ENCODE data around the gene GDF7.

The GDF7 gene

DNA sequence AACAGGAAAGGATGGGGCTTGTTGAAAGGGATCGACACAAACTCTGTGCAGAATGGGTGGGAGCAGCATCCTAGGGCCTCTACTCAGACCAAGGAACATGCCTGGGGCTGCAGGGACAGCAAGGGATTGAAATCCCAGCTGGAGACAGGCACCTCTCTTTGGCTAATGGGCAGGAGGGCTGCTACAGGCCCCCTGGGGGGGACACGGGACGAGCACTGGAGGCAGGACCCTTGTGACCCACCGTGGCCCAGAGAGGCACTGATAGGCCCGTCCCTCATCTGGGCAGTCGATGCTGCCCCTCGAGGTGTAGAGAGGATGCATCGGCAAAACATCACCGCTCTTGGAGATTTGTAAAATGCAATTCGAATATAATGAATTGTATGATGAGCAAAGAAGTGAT lies 21.2 kb upstream of the GDF7 start:
- DNase-seq = no peak

DNA sequence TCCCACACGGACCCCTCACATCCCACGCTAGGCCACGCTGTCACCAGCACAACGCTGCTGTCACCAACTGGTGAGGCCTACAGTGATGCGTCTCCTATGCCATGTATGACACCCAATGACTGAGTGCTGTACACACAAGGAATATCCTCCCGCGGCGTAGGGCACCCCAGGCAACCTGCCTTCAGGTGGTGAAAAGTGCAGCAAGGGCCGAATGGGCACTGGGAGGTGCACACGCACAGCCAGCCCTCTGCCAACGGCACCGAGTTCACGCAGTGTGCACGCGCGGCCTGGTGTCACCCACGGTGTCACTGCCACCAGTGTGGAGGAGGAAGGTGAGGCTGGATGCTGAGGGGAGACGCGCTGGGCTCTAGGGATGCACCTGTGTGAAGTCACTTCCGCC lies 20.5 kb upstream of the GDF7 start:
- no peak for DNase-seq

- no peak for DNase-seq
These were observed 19.7 kb upstream of the GDF7 start for GRCh38 chr2:20647211-20647610.

- DNase-seq = no peak
These were observed 19.2 kb upstream of the GDF7 start for GRCh38 chr2:20647738-20648137.

DNA sequence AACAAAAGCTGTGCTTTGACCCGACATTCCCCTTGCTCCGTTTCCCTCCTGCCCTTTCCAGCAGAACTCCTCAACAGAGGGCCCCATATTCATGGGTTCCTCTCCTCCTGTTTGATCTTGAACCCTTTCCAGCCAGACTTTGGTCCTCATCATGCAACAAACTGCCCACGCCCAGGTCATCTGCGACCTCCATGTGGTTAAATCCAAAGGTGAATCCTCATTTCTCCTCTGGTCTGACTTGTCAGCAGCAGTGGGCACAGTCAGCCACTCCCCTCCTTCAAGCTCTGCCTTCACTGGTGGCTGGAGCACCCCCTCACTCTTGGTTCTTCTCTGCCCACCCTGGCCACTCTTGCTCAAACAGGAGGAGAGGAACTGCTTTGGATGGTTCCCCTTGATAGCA lies 18.7 kb upstream of the GDF7 start:
- DNase-seq = no peak

DNA sequence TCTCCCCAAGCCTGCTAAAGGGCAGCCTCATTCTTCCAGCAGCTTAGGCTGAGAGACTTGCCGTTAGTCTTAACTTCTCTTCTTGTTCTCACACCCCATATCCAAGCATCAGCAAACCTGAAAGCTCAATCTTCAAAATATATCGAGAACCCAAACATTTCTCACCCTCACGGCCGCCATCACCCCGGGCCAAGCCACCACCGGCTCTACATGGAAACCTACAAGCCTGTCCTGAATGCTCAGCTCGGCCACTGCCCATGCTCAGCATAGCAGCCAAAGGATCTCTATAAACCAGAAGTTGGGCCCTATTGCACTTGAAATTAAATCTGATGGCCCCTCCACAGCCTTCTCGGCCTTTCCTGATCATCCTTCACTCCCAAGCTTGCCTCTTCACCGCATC lies 18.1 kb upstream of the GDF7 start:
- no peak for DNase-seq

DNA sequence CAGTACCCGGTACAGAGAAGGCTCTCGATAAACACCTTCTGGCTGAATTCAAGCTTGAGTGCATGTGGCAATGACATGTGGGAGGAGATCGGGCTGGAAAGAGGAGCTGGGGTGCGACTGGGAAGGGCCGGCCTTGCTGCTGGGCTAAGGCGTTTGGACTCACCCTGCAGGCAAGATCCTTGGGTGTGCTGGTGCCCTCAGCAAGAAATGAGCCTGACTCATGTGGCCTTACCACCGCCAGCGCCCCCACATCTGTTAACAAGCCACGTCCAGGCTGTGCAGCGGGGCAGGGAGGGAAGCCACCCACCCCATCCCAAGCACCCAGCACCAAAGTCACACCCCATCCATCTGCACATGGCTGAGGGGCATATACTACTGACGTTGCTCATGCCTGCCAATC lies 17.4 kb upstream of the GDF7 start:
- no peak for DNase-seq

DNA sequence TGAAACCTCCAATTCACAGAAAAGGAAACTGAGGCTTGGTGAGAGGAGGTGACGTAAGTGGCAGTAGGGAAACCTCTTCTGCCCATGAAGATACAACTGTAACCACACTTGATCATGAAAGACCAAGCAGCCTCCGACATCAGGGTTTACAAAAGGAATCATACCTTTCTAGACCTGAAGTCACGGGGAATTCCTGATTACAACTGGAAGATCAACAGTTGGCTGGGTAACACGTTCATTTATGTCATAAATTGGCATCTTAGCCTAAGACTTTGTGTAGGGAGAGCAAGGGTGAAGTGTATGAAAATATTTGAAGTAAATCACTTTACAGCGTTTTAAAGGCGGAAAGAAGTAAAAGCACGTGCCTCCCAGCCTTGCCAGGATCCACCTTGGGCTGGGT lies 17.0 kb upstream of the GDF7 start:
- no peak for DNase-seq

DNA sequence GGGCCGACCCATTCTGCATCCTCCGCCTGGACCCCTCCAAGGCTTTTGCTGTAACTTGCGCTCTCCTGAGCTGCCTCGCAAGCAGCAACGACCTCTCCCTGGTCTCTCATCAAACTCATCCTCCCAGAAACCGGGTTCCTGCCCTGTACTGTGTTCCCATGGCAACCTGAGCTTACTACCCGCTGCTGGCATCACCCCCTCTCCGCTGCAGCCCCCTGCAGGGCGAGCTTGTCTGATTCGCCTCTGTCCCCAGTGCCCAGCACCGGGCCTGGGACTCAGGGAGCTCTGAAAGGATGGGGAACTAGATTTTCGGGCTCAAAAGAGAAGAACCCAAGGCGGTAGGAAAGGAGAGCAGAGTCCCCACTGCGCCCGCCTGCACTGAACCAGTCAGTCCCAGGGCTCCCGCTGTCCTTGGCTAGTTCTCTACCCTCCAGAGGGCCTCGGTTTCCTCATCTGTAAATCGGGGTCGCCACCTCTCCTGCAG lies 16.5 kb upstream of the GDF7 start:
- DNase-seq = peak in 4 of 14 donors; percentile 66 to 77 (median 72)

DNA sequence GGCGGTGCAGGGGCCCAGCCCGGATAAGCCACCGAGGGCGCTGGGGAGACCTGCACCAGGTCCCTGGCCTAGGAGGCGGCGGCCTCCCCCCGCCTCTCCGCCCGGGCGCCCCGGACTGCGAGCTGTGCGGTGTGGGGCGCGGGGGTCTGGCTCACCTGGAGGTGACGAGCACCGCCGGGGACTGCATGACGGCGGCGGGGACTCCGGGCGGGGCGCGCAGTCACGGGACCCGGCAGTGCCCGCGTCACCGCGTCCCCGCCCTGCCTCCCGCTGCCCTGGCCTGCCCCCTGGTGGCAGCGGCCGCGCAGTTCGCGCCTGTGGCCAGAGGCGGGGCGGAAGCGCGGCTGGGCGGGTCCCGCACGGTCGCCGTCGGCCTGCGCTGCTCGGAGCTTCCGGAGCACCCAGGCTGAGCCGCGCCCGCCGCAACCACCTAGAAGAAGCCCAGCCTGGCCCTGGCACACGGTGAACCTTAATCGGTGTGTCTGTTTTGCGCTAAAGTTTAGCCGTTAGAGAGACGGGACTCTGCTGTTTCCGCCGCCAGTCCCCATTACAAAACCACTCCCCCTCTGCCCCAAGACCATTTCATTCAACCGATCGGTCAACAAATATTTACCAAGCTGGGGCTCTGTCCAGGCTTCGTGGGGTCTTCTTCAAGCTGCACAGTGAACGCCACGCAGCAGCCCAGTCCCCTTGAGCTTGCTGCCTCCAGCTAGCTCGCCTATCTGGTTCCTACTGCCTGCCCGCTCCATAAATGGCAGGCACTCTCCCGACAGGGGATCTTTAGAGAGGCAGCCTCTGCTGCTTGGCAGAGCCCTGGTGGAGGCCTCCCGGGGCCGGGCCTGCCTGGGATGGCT lies 15.8 kb upstream of the GDF7 start, which contains the start of gene HS1BP3:
HS1BP3 (minus strand) TSS at position 222 of the 854 bp plus-strand sequence; CDS start at position 187, 35 bp downstream.
- DNase-seq = peak in 13 of 14 donors; percentile 65 to 91 (median 77)

GRCh38 chr2:20651731-20652099 lies 15.2 kb upstream of the GDF7 start:
- DNase-seq = no peak

- DNase-seq = no peak
These were observed 14.8 kb upstream of the GDF7 start for GRCh38 chr2:20652141-20652540.

- DNase-seq = no peak
These were observed 14.0 kb upstream of the GDF7 start for GRCh38 chr2:20652673-20653575.

DNA sequence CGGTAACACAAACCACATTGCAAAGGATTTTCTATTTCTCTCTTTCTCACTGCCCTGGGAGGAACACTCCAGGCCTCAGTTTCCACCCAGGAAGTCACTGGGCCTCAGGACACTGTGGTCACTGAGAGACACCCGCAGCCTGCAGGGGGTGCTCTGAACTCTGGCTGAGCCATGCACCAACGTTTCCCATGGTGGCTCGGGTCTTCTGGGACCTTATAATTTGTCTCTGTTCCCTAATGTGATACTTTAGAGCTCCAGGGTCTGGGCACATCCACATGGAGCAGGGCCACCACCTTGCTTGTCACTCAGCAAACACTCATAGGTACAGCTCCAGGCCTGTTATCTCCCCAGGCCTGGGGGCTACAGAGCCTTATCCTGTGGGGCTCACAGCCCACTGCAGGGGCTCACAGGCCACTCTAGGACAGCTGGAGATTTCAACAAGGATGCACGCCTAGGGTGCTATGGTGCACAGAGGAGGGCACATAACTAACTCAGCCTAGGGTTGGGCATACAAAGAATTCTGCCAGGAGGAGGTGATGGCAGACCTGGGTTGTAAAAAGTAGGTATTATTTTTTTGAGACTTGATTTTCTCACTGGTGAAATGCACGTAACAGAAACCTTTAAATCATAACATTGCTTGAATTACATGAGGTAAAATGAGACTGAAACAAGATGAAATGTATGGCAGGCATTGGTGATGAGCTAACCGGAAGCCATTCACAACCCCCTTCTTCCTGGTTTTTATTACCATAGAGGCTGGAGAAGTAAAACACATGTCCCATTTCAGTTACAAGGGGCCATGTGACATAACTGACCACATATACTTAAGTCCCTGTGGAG lies 13.0 kb upstream of the GDF7 start:
- DNase-seq = no peak

DNA sequence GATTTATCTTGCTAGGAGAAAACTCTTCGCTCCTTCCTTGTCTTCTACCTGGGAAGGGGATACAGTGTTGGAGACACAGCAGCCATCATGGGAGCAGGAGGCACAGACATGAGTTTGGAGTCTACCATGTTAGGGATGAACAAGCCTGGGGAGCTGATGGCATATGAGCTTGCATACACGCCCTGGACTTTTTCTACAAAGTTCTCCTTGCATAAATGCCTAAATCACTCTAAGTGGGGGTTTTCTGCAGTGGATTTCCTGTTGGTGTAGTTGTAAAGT lies 12.5 kb upstream of the GDF7 start:
- DNase-seq = no peak

DNA sequence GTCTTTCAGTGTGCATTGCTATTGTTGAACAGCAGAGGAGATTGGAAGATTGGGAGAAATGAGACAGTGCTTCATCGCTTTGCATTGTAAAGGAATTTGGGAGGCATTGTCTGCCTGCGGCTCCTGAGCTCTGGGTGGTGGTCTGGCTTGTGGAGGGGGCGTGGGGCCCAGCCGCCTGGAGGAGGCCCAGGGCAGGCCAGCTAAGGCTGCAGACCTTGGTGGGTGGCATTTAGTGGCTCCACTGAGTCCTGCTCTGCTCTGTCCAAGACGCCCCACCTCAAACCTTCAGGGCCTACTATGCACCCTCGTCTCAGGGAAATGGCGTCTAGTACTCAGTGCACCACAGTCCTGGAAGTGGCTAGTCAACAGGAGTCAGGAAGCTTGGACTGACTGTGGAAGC lies 10.4 kb upstream of the GDF7 start:
- no peak for DNase-seq

DNA sequence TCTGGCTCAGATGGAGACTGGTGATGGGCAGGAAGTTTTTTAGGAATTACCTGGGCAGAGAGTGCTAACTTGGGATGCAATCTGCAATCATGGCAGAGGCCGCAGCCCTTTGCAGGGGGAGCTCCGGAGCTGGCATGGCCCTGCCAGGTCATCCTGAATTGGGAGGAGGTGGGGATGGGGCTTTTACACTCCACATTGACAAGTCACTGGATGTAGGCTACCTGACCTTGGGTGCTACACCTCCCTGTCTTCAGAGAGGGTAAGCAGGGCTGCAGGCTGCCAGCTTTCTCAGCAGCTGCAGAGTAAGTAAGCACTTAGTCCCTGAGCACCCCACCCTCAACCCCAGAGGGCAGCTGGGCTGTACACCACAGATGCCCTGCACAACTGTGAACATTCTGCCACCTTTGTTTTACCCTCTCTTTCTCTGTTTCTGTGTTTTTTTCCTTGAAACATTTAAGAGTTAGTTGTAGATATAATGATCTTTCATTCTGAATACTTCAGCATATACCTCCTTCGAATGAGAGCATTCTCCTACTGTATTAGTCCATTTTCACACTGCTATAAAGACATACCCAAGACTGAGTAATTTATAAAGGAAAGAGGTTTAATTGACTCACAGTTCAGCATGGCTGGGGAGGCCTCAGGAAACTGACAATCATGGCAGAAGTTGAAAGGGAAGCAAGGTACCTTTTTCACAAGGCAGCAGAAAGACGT lies 9.3 kb upstream of the GDF7 start:
- DNase-seq = no peak

- DNase-seq = no peak
These were observed 6.2 kb upstream of the GDF7 start for GRCh38 chr2:20660506-20661420.

DNA sequence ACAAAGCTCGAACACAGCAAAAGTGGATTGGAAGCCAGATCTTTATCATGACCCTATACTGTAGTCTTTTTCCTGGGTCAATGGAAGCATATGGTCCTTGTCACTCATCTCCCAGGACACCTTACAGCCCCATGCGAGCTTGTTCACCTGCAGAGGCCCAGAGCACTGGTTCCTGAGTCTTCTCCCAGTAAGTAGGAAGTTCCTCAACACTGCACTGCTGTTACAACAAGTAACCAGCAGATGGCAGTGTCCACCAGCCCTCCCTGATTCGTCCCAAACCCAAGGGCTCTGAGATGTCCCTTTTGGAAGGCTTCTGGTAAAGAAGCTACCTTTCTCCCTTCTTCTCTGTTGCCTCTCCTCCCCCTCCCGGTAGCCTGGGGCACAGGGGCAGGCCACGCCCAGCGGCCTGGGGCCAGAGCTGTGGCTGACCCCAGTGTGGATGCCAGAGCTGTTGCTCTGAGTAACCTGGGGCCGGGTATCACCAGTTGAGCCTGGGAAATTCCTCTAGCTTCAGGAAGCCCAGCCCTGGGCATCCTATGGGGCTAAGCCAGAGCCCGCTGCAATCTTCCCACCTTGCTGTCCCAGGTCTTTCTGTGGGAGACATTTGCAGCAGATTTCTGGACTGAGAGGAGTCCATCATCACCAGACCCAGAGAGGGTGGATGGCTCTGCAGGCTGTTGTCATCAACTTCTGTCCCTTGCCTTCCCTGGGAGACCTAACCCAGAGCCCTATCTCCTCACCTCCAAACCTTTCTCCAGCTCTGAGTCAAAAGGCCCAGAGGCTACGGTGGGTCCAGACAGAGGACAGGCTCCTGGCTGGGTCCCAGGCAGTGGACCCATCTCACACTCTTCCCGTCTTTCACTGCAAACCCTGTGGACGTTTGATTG lies 5.3 kb upstream of the GDF7 start:
- peak in 7 of 14 donors; percentile 36 to 57 (median 39) for DNase-seq

All from C1 segment of cervical spinal cord (tissue), 14 donors.